SK-N-MC (cell line): ENCODE data around the gene EIF4EBP2.

Source experiments
- DNase-seq: peaks from one replicate; pipeline ENCODE4 v3.0.0-alpha.2; 2011; ENCODE audit warnings: low read depth, low spot score
- H3K27ac ChIP-seq: fragments of 200-600 bp; sonication (generic); 2 replicates; pipeline ENCODE4 v1.5.1; 2016; ENCODE audit warnings: mixed run types
- H3K36me3 ChIP-seq: fragments of 200-600 bp; sonication (generic); 2 replicates; pipeline ENCODE4 v1.6.1; 2017; ENCODE audit warnings: antibody characterized with exemption, low read length, mixed read lengths; ENCODE audit not compliant: insufficient read depth
- H3K4me3 ChIP-seq: fragments of 200-600 bp; sonication (generic); 2 replicates; pipeline ENCODE4 v1.5.1; 2016
- H3K9ac ChIP-seq: fragments of 200-600 bp; sonication (generic); 2 replicates; pipeline ENCODE4 v1.8.0; 2017; ENCODE audit warnings: mixed run types, mixed read lengths; ENCODE audit not compliant: insufficient read length
- H3K9me3 ChIP-seq: fragments of 200-600 bp; sonication (generic); 2 replicates; pipeline ENCODE4 v1.6.1; 2017; ENCODE audit warnings: low read depth, mild to moderate bottlenecking, antibody characterized with exemption, low read length, moderate library complexity, mixed read lengths
- EZH2 ChIP-seq: fragments of 200-600 bp; sonication (generic); IDR thresholded peaks from one replicate; pipeline ENCODE4 v1.6.1; 2017; ENCODE audit warnings: antibody characterized with exemption
- FOXP2 ChIP-seq: optimal IDR thresholded peaks from 2 replicates; pipeline ENCODE3; 2011; ENCODE audit warnings: mild to moderate bottlenecking, moderate library complexity; ENCODE audit not compliant: insufficient read depth; ENCODE audit errors: extremely low read length, control extremely low read depth
- POLR2AphosphoS5 ChIP-seq: IDR thresholded peaks from 2 replicates; pipeline ENCODE4 v1.6.1; 2012; ENCODE audit warnings: mild to moderate bottlenecking, low read depth, low read length, borderline replicate concordance

The EIF4EBP2 gene, protein sequence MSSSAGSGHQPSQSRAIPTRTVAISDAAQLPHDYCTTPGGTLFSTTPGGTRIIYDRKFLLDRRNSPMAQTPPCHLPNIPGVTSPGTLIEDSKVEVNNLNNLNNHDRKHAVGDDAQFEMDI

DNA sequence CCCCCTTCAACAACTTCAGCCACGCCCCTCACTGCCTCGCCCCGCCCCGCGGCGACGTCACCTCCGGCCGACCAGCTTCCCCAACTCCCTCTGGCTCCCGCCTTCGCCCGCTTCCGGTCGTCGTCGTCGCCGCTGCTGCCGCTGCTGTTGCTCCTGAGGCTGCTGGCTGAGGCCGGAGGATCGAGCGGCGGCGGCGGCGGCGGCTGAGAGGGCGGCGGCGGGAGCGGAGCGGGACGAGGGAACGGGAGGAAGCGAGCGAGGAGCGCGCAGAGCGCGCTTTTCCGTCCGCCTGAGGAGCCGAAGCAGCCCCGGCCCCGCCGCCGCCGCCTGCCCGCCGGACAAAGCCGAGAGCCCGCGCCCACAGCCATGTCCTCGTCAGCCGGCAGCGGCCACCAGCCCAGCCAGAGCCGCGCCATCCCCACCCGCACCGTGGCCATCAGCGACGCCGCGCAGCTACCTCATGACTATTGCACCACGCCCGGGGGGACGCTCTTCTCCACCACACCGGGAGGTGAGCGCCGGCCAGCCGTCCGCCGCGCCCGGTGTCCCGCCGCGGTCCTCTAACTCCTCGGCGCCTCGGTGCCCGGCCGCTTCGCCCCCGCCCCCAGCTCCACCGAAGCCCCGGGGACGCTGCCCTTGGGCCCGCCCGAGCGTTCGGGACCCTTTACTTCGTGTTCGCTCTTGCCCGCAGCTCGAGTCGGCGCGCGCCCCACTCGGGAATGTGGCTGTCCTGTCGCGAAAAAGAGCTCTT lies at the start of gene EIF4EBP2:
Gene EIF4EBP2 (plus strand): TSS at position 110 of the 751 bp plus-strand sequence. CDS start 257 bp downstream, at position 367.
- Histone ChIP-seq H3K9me3 (no peaks in the 10 kb centered on the region), H3K27ac (peak within 1 kb of the TSS; percentile 65; the same call in 1 of the 2 replicates), H3K36me3 (no peaks in the 10 kb centered on the region), H3K4me3 (peak within 1 kb of the TSS; percentile 82), H3K9ac (peak within 1 kb of the TSS; percentile 83)
- TF ChIP-seq EZH2: no peak
- peak; percentile 82 for TF ChIP-seq POLR2AphosphoS5
- DNase-seq: peak; percentile 40

DNA sequence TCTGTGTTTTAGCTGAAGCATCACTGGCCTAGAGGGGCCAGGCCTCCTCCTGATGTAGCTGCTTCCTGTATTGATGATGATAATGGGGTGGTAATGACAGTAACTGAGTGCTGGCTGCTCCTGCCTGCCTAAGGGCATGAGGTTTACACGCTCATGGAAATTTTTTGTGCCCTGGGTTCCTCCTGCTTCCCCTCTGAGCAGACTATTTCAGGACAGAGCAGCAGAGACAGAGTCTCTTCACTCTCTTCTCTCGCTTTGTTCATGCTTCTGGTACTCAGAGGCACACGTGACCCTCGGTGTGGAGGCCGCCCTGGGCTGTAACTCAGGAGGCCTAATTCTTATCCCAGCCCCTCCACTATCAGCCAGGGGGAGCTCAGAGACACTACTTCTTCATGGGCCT lies 49.4 kb upstream of the EIF4EBP2 start:
- TF ChIP-seq POLR2AphosphoS5 (no peak), EZH2 (no peak), FOXP2 (no peak)
- Histone ChIP-seq H3K9ac (no peak overlapping the region), H3K4me3 (no peak overlapping the region), H3K9me3 (no peaks in the 10 kb centered on the region), H3K36me3 (no peaks in the 10 kb centered on the region), H3K27ac (no peak overlapping the region)
- no peak for DNase-seq

DNA sequence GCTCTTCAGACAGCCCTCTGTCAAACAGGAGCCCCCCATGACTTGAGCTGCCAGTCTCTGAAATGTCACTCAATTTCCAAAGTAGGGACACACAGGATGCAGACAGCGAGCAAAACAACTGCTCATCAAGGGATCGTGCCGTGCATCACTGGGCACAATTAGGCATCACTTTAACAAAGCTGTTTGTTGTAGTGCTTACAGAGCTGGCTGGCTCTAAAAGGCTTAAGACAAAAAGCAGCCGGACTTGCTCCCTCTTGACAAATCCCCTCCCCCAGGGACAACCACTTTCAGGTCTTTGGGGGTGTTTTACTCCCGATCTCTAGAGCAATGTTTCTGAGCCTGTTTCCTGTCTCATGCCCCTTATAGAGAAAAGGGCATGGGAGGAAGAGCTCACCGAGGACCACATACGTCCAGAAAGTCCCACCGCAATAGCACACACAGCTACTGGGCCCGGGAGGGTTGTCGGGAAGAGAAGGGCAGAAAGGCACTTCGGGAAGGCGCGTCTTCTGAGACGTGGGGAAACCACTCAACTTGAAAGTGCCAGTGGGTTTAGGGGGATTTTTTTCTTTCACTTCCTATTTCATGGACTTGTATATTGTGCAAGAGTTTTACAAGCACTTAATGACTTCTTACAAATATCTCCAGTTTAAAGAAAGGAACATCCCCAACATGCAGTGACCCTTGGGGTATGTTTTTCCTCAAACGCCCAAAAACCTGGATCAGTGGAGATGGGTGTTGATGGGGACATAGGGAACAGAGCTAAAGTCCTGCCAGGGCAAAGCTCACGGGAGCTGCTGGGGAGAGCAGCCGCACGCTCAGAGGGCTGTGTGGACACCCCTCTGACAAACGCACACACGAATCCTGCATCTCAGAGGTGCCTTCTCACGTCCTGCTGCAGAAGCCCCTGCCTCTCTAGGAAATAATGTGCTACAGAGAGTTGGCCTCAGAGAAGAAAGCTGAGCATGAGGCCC lies 48.6 kb upstream of the EIF4EBP2 start:
- H3K9me3 ChIP-seq: no peaks in the 10 kb centered on the region
- no peak for DNase-seq
- H3K4me3 ChIP-seq: no peak overlapping the region
- H3K36me3 ChIP-seq: no peaks in the 10 kb centered on the region
- no peak overlapping the region for H3K9ac ChIP-seq
- TF ChIP-seq POLR2AphosphoS5: no peak
- TF ChIP-seq FOXP2: no peak
- no peak for TF ChIP-seq EZH2
- H3K27ac ChIP-seq: no peak overlapping the region

DNA sequence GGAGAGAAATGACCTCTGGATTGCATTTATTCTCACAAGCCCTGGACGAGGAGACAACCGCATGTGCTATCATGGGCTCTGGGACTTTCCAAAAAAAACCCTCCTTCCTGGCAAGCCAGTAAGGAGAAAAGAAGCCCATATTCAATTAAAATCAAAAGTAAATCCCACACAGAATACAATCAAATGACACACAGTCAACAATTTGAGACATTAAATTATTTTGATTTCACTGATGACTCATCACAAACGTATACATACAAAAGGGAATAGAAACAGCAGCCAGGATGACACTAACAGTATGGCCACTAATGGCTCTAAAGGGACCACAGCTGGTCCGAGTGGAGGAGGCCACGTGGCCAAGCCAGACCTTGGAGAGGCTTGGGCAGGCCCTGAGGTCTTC lies 46.4 kb upstream of the EIF4EBP2 start:
- no peak for DNase-seq
- H3K4me3 ChIP-seq: no peak overlapping the region
- 0 out of 2 replicates have a peak overlapping the region, but pooled peaks have one; percentile 13 for H3K27ac ChIP-seq
- no peaks in the 10 kb centered on the region for H3K36me3 ChIP-seq
- no peak for TF ChIP-seq POLR2AphosphoS5
- TF ChIP-seq FOXP2: no peak
- no peak for TF ChIP-seq EZH2
- no peak overlapping the region for H3K9ac ChIP-seq
- no peaks in the 10 kb centered on the region for H3K9me3 ChIP-seq

DNA sequence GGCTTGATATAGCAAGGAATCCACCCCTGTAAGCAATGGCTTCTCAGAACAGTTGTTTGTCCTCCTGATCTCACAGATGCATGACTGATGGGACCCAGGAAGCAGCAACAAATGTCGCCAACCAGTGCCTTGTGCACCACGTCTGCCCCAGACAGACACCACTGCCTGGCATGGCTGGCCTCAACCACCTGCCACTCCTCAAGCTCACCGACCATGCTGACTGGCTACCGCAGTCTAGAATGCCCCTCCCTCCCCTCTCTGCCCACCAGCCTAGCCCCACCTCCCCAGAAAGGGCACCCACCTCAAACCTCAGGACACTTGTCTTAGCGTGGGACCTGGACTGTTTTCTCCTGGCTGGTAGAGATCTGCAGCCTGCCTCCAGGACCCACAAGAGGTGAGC lies 45.5 kb upstream of the EIF4EBP2 start:
- Histone ChIP-seq H3K9ac (no peak overlapping the region), H3K9me3 (no peaks in the 10 kb centered on the region), H3K36me3 (no peaks in the 10 kb centered on the region), H3K27ac (no peak overlapping the region), H3K4me3 (no peak overlapping the region)
- no peak for DNase-seq
- TF ChIP-seq EZH2 (no peak), POLR2AphosphoS5 (no peak), FOXP2 (no peak)

DNA sequence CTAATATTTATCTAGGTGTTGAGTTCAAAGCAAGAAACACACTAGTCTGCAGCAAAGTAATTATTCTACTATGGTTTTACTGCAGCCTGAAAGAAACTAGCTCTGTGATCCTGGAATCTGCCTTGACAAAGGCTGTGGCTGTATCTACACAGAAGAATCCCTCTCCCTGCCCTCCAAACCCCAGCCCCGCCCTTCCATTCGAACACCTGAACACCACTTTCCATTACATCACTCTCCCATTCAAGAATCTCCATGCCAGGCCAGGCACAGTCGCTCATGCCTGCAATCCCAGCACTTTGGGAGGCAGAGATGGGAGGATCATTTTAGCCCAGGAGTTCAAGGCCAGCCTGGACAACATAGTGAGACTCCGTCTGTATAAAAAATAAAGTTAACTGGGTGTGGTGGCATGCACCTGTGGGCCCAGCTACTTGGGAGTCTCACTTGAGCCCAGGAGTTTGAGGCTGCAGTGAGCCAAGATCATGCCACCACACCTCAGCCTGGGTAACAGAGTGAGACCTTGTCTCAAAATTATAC lies 44.9 kb upstream of the EIF4EBP2 start:
- Histone ChIP-seq H3K4me3 (no peak overlapping the region), H3K27ac (no peak overlapping the region), H3K9me3 (no peaks in the 10 kb centered on the region), H3K9ac (no peak overlapping the region), H3K36me3 (no peaks in the 10 kb centered on the region)
- TF ChIP-seq FOXP2: no peak
- no peak for TF ChIP-seq POLR2AphosphoS5
- no peak for TF ChIP-seq EZH2
- DNase-seq: no peak

DNA sequence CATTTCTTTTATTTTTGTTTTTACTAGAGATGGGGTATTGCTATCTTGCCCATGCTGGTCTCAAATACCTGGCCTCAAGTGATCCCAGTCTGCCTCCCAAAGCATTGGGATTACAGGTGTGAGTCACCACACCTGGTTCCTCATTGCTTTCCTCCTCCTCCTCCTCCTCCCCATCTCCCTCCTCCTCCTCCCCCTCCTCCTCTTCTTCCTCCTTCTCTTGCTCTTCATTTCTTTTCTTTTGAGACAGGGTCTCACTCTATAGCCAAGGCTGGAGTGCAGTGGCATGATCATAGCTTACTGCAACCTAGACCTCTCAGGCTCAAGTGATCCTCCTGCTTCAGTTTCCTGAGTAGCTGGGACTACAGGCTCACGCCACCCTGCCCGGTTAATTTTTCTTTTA lies 43.7 kb upstream of the EIF4EBP2 start:
- no peaks in the 10 kb centered on the region for H3K36me3 ChIP-seq
- H3K9ac ChIP-seq: no peak overlapping the region
- no peak for DNase-seq
- no peak overlapping the region for H3K27ac ChIP-seq
- no peaks in the 10 kb centered on the region for H3K9me3 ChIP-seq
- H3K4me3 ChIP-seq: no peak overlapping the region
- TF ChIP-seq POLR2AphosphoS5 (no peak), FOXP2 (no peak), EZH2 (no peak)

DNA sequence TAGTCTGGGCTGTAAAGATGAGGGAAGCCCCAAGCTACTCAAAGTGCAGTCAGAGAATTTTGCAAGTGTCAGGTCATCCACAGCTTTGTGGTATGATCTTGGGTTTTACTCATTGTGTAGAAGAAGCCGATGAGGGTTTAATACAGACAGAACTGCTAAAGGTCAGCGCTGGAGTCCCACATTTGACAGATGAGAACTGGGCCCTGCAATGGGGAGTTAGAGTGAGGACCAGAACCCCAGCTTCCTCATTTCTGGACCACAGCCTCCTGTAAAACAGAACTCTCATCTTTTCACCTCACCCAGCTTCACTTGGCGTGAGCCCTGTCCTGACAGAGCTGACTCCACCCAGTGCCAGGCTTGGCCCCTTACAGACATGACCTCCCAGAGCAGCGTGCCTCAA lies 41.6 kb upstream of the EIF4EBP2 start:
- DNase-seq: no peak
- Histone ChIP-seq H3K27ac (no peak overlapping the region), H3K9me3 (no peaks in the 10 kb centered on the region), H3K9ac (no peak overlapping the region), H3K4me3 (no peak overlapping the region), H3K36me3 (no peaks in the 10 kb centered on the region)
- TF ChIP-seq EZH2 (no peak), FOXP2 (no peak), POLR2AphosphoS5 (no peak)
